NCI-H510A (cell line): Measurements from ENCODE around the gene SGSM2.

Source experiments
- DNase-seq: peaks from one replicate; lab custom pipeline; 2025; lab: John Stamatoyannopoulos, UW

The SGSM2 gene

DNA sequence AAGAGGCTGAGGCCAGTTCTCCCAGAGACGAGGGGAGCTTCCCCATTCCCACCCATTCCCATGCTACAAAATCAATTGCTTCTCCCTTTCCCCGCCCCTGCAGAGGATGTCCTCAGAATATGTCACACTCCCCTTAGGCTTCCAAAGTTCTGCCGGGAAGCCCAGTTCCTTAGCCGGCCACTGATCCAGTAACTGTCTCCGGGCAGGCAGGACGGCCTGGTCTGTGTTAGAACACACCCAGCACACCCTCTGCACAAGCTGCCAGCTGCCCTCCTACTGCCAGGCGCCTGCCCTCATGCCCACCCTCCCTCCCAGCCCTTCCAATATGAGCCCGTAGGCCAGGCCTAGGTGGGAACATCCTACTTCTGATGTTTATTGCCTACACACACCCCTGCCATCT lies 31.1 kb downstream of the SGSM2 start:
- no peak for DNase-seq

DNA sequence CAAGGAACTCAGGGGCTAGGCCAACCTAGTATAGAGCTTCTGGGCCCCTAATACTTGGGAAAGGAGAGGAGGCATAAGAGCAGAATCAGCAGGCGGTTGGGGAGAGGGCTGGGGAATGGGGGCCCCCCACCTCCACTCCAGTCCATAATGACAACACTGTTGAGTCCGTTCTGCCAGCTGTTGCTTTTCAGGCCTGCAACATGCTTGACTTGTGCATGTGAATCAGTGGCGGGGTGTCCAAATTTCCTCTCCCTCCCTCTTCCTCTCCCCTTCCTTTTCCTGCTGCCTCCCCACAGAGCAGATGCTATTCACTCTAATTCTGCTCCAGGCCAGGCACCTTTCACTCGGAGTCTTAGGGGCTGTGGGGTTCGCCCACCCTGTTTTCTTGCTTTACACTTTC lies 31.7 kb downstream of the SGSM2 start:
- DNase-seq: no peak

GRCh38 chr17:2369551-2370210 lies 32.4 kb downstream of the SGSM2 start:
- no peak for DNase-seq

GRCh38 chr17:2370211-2370589 lies 32.9 kb downstream of the SGSM2 start:
- DNase-seq: no peak

- no peak for DNase-seq
These were observed 34.2 kb downstream of the SGSM2 start for GRCh38 chr17:2371183-2372130.

DNA sequence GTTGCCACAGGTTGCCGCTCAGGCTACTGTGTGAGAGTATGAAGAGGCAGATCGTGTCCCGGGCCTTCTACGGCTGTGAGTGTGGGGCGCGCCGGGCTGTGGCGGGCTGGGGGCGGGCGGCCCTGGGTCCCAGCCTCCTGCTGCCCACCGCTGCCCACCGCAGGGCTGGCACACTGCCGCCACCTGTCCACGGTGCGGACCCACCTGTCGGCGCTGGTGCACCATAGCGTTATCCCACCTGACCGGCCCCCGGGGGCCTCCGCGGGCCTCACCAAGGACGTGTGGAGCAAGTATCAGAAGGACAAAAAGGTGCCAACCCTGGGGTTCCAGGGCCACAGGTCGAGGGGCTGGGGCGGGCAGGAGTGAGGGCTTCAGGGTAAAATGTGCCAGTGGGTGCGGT lies 34.9 kb downstream of the SGSM2 start:
- no peak for DNase-seq

- no peak for DNase-seq
These were observed 35.4 kb downstream of the SGSM2 start for GRCh38 chr17:2372681-2373080.

- no peak for DNase-seq
These were observed 35.9 kb downstream of the SGSM2 start for GRCh38 chr17:2373179-2373578.

- DNase-seq: no peak
These were observed 37.4 kb downstream of the SGSM2 start for GRCh38 chr17:2374549-2375285.

DNA sequence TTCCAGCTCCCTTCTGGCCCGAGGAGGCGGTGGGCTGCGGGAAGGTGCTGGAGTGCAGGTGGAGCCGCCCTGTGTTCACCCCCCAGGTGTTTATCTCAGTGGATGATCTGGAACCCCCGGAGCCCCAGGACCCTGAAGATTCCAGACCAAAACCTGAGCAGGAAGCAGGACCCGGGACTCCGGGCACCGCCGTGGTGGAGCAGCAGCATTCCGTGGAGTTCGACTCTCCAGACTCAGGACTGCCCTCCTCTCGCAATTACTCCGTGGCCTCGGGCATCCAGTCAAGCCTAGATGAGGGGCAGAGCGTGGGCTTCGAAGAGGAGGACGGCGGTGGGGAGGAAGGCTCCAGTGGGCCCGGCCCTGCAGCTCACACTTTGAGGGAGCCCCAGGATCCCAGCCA lies 38.1 kb downstream of the SGSM2 start:
- no peak for DNase-seq

DNA sequence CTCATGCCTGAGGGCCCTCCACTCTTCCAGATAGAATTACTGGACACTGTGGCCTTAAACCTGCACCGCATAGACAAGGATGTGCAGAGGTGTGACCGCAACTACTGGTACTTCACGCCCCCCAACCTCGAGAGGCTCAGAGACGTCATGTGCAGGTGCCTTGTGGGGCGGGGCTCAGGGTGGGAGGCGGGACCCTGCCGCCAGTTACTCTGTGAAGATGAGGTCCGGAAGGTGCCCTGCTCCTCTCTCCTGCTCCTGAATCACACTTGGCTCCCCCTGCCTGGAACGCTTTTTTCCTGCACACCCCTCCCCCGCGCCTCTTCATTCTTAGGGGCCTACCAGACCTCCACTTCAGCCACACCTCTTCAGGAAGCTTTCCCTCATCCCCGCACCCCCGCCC lies 38.8 kb downstream of the SGSM2 start:
- DNase-seq: no peak

- DNase-seq: no peak
These were observed 40.4 kb downstream of the SGSM2 start for GRCh38 chr17:2377659-2378058.

DNA sequence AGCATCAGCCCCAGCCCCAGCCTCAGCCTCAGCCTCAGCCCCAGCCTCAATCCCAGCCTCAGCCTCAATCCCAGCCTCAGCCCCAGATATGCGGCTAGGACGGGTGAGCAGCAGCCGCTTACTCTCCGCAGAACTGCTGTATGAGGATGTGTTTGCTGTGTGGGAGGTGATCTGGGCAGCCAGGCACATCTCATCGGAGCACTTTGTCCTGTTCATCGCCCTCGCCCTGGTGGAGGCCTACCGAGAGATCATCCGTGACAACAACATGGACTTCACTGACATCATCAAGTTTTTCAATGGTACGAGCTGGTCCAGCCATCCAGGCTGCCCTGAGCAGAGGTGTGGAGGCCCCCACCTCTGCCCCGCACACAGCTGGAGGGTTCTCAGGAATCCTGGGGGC lies 41.6 kb downstream of the SGSM2 start:
- DNase-seq: no peak

DNA sequence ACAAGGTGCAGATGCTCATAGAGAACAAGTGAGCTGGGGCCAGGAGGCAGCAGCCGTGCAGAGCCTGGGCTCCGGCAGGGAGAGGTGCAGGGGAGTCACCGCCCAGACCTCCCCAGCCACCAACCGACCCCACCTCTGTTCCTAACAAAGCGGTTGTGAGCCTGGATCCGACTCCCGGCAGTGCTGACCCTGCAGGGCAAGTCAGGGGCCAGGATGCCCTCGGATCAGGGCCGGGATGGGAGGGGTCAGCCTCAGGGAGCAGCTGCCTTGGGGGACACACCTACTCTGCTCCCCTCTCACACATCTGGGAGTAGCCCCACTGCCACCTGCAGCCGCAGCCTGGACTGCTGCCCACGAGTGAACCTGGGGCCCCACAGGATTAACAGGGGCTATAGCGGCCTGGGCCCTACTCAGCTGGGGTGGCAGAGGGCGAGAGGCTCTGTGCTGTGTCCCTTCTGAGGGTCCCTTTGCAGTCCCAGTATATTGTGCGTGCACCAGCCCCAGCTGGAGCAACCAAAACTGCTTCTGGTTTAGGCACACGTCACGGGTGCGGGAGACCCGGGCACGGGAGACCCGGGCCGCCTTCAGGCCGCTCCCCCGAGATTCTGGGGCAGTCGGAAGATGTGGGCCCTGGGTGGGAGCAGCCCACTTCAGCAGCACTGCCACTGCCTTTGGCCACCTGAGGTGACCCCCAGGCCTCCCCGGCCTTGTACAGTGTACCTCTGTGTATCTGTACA lies 42.4 kb downstream of the SGSM2 start:
- DNase-seq: no peak

DNA sequence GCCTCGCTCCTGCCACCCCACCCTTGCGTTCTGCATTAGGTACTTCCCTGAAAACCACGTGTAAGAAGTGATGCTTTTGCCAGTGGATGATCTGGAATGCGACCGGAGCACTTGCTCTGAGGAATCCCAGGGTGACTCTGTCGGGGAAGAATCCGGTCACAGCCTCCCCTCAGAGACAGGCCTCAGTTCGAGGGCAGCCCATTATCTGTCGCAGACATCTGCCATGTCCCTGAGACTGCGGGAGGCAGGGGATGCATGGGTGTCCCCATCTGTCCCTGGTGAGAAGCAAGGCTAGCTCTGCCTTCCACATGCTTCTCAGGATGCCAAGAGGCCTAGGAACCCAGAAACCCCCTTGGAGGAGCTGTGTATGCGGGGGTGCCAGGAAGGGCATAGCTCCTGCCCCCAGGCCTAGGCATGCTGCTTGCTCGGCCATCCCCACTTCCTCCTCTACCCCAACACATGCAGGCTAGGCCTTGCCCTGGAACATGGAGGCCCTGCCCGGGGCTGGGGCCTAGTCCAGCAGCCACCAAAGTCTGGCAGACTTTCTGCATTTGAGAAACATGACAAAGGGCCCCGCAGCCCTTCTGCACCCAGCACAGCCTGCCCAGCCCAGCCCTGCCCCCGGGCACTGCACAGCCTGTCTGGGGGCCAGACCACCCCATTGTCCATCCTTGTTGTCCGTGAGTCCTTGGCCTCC lies 43.1 kb downstream of the SGSM2 start:
- no peak for DNase-seq

- no peak for DNase-seq
These were observed 43.8 kb downstream of the SGSM2 start for GRCh38 chr17:2380950-2381649.

DNA sequence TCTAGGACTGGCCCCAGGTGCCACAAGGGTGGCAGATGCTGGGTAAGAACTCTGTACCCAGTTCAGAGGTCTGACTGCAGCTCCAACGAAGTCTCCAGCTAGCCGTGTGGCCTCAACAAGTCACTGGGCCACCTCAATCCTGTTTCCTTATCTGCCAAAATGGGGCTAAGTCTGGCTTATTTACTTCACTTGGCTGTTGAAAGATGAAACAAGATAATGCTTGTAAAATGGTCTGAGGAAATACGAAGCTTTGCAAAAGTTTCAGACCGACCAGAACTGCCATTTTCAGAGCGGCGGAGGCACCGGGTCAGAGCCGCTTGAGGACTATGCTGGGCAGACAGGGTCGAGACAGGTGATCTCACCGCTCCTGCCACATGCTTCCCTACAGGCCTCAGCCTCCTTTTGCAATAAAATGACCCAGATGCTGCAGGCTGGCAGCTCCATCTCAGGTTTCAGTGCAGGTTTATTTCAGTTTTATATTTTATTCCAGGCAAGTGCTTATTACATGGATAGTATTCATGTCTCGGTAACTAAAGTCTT lies 46.4 kb downstream of the SGSM2 start:
- DNase-seq: no peak

DNA sequence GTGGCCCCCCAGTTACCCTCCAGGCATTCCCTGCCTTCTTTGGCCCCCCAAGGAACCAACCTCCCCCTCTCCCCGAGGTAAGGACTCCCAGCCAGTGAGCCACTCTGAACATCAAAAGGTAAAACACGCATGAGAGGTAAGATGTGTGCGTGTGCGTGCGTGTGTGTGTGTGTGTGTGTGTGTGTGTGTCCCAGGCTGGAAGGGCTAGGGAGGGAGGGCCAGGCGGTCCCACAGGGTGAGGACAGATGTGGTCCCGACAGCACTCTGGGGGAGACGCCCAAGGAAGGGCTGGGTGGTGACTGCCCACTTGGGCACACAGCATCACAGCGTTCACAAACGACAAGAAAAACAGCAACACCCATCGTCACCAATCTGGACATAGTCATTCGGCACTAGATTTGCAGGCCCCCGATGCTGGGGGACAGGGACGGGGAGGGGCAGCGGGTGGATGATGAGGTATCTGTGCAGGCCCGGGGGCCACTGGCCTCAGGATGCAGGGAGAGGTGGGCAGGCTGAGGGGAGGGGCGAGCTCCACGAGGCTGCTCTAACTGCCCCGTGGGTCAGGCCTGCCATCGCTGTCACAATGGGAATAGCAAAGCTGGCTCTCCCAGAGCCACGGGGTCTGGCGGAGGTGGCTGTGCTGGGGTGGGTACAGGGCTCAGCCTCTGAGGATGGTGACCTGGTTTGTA lies 47.3 kb downstream of the SGSM2 start:
- no peak for DNase-seq

DNA sequence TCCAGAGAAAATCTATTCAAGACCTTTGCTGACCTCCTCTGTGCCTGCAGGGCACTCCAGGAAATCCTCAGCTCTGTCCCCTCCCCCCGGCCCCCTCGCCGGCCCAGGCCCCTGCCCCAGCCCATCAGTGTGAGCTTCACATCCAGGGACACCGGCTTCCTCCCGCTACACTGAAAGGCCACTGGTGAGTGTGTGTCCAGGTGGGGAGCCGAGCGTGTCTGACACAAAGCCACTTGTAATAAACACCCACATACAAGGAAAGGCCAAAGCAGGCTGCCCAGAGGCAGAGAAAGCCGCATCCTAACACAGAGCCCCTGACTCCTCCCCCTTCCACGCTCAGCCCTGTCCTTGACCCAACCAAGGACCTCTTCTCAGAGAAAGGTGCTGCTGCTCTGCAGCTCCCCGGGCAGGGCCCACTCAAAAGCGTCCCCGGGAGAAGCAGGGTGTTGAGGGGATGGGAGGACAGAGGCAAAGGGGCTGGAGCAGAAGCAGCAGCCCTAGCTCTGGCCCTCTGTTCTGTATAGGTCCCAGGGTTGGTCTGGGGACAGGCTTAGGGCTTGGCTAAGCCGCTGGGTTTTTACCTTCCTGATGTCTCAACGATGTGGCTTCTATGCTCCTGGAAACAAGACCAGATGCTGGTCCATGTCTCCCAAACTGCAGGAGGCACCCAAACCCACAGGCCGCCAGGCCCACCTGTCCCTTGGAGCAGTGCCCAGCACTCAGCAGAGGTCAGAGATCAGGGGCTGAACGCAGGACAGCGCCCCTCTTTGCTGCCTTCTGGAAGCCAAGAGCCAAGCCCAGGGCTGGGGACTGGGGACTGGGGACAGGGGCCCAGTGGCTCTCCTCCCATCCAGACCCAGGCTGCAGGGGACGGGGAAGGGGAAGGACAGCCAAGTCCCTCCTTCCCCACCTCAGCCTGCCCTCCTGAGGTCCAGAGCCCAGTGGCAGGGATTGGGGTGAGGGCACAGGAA lies 48.2 kb downstream of the SGSM2 start:
- DNase-seq: no peak
